Stimulated activated CD4-positive, alpha-beta T cell treated with anti-CD3 and anti-CD28 coated beads, Interleukin-1b, Interleukin-23, amount 100 ng/mL, for 1 hour (primary cell): Measurements from ENCODE around the gene KLF8.
"Not testable (repeated sequence)": the region's sequence is repeated elsewhere in the genome, so short reads cannot be mapped to it uniquely, and the experiment has no call there.

ENCODE experiments used
- DNase-seq, 2 donors: peaks; one replicate each; pipeline ENCODE4 v3.0.0-alpha.2; 2020; ENCODE audit warnings: low read depth in 2 of 2

The KLF8 gene

DNA sequence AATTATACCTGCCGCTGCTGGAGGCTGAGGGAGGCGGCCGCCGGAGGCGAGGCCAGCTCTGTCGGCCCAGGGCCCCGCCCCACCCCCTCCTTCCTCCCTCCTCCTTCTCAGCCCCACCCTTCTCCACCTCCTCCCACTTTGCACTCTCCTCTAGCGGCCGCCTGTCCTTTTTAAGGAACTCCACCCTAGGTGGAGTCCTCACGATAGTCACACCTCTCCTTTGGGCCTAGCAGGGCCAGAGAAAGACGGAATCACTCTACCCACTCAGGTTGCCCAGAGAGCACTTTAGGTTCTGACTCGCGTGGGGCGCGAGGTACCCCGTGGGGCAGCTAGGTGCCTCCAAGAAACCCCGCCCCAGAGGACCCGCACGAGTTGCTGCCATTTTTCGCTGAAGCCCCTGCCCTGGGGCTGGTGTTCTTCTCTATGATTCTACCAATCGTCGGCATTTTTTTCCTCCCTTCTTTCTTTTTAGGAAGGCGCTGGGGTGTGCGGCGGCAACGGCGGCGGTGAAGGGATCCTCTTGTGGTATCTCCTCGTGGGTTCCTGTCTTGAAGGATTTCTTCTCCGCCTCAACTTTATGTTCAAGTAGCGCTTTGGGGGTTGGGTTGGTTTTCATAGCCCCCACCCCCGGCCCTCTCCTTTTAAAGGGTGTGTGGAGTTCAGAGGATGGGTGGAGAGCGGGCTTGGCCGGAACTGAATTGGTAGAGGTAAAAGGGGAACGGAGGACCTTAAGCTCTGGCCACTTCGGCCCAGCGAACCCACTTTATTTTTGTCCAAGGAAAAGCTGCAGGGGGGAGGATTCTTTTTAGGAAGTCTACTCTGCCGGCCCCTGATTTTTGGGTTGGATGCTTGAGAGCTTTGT lies at the start of gene KLF8:
Gene KLF8, plus strand, starts transcription at position 136 of the 862 bp plus-strand sequence. CDS start 979 bp downstream, outside the sequence.
- DNase-seq: no peak

- DNase-seq: not testable (repeated sequence)
Observed at GRCh38 chrX:56206945-56207344, 25.2 kb upstream of the KLF8 start.

- DNase-seq: no peak
Observed at GRCh38 chrX:56211701-56212100, 20.5 kb upstream of the KLF8 start.

DNA sequence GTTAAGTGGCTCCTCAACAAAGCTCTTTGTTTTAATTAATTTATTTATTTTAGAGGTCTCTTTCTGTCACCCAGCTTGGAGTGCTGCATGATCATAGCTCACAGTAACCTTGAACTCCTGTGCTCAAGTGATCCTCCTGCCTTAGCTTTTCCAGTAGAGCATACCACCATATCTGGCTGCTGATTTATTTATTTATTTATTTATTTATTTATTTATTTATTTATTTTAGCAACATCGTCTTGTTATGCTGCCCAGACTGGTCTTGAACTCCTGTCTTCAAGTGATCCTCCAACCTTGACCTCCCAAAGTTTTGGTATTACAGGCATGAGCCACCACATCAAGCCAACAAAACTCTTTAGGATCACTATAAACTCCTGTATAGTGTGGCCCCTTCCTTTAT lies 15.8 kb upstream of the KLF8 start:
- no peak for DNase-seq

DNA sequence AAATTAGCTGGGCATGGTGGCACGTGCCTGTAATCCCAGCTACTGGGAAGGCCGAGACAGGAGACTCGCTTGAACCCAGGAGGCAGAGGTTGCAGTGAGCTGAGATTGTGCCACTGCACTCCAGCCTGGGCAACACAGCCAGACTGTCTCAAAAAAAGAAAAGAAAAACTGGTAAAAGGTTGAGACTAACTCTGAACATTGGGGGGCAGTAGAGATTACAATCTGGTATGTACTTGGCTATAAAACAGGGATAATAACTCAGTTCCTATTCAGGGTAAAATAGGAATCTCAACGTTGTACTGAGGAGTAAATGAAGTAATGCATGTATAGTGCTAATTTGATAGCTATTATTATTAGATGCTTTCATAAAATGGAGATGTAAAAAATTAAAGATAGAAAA lies 12.5 kb upstream of the KLF8 start:
- DNase-seq: no peak

- DNase-seq: no peak
Observed at GRCh38 chrX:56221101-56221500, 11.1 kb upstream of the KLF8 start.

DNA sequence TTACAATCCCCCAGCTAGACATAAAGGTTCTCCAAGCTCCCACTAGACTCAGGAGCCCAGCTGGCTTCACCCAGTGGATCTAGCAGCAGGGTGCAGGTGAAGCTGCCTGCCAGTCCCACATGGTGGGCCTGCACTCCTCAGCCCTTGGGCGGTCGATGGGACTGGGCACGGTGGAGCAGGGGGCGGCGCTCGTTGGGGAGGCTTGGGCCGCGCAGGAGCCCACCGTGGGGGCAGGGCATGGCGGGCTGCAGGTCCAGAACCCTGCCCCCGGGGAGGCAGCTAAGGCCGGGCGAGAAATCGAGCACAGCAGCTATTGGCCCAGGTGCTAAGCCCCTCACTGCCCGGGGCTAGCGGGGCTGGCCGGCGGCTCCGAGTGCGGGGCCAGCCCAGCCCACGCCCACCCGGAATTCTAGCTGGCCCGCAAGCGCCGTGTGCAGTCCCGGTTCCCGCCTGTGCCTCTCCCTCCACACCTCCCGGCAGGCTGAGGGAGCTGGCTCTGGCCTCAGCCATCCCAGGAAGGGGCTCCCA lies 9.6 kb upstream of the KLF8 start:
- no peak for DNase-seq

DNA sequence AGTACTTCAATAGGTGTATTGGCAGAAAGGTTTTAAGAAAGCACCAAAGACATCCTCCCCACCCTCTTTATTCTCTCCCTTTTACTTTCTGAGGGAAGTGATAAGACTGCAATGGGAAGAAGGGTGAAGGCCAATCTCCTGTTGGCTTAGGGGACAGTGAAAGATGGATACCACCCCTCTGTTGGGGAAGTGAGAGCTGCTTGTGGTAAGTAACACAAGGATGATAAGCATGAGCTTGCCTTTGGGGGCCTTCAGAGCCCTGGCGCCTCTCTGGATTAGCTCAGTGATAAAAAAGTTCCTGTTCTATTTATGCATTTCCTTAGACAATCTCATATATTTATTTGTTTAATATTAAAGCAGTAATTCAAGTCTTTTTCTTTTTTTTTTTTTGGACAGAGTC lies 5.2 kb upstream of the KLF8 start:
- DNase-seq: no peak

DNA sequence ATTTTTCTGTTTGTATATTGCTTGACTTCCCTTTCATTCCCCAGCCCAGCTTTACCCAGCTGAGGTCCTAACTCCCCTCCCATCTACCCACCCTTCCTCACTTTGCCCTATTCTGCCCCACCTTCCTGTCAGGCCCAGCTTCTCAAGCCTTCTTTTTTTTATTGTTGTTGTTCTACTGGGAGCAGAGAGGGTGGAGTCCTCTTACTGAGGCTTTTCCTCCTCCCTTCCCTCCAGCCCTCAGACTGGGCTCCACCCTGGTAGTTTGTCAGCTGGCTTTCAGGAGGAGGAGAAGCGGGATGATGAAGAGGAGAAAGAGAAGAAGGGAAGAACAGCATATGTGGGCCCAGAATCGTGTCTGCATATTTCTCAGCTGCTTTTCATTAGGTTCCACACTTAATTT lies 3.2 kb upstream of the KLF8 start:
- DNase-seq: no peak

GRCh38 chrX:56231537-56232090 lies 542 bp upstream of the KLF8 start:
- DNase-seq: no peak

DNA sequence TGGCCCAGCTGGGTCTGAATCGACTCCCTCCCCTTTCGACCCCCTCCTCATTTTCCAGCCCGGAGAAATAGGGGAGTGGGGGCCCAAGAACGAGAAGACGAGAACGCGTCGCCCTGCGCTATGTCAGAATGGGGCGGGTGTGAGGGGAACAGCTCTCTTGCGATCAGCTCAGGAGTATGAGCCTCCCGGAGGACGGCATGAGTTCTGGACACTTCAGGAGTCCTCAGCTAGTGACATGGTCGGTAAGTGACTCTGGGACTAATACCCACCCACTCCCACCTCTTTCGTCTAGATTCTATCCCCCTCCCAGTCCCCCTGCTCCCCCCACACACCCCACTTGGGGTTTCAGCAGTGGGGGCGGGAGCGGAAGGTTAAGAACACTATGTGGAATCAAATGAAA lies 944 bp downstream of the KLF8 start:
- no peak for DNase-seq

DNA sequence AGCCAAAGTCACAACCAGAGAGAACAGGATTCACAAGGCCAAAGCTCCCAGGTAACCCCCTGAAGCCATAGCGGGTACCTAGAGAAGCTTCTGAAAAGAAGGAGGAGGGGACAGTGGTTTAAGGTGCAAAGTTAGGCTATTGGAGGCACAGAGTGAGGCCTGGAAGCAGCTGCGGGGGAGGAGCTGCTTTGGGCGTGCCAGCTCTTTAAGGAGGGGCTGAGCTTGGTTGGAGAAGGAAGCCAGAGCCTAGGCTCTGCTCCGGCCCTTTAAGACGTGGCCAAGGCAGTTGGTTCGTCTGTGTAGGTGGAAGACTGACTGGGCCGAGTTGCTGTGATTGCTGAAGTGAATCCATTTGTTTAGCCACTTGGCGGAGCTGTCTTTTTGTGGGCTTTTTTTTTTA lies 1.5 kb downstream of the KLF8 start:
- DNase-seq: no peak

DNA sequence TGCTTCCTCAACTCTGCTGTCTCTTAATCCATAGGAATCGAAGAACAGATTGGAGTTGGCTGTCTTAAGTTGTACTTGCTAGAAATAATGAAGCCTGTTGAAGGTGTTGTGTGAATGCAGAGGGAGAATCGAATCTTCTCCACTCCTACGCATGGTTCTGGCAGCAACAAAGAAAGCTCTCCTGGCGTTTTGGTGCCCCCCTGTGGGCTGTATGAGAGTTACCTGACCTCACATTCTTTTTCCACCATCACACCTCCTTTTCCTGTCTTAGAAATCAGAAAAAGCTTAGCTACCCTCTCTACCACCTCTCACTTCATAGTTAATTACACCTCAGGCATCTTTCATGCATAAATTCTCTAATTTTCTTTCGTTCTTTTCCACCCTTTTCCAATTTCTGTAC lies 16.3 kb downstream of the KLF8 start:
- peak; percentile 11 to 14 for DNase-seq

DNA sequence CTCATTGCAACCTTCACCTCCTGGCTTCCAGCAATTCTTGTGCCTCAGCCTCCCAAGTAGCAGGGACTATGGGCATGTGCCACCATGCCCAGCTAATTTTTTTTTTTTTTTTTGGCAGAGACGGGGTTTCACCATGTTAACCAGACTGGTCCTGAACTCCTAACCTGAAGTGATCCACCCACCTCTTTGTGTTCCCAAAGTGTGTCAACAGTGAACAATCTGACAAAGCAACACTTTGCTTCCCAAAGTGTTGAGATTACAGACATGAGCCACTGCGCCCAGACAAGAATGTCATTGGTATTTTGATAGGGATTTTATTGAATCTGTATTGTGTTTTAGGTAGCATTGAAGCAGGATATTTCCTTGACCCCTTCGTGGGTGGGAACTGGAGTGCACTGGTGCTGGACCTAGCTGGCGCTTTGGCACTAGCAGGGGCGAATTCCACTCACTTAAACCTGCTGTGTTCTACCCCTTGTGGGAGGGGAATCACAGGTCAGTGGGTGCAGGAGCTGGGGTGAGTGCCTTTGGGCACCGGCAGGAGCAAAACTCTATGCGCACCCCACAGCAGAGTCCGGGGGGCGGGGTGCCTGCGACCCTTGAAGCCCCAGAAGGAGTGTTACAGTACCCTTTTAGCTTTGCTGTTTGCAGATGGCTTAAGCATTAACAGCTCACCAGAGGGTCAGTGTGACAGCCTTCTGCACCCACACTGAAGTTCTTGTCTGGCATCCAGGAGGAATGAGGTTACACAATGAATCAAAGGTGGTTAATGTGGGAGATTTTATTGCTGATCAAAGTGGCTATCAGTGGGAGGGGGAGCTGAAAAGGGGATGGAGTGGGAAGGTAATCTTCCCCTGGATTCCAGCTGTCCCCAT lies 21.9 kb downstream of the KLF8 start:
- no peak for DNase-seq

DNA sequence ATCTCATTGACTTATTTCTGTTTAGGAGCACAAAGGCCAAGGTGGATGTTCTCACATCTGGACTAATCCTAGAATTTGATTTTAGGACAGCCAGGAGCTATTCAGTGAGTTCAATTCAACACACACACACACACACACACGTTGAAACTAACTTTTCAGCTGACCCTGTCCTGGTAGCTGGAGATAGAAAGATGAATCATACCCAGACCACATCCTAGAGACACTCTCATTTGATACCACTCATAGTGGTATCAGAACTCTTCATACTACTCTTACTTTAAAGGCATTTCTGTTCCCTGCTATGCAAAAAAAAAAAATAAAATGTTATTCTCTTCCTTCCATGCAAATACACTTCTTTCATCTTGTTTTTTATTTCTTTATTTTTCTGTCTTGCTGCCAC lies 36.7 kb downstream of the KLF8 start:
- no peak for DNase-seq

DNA sequence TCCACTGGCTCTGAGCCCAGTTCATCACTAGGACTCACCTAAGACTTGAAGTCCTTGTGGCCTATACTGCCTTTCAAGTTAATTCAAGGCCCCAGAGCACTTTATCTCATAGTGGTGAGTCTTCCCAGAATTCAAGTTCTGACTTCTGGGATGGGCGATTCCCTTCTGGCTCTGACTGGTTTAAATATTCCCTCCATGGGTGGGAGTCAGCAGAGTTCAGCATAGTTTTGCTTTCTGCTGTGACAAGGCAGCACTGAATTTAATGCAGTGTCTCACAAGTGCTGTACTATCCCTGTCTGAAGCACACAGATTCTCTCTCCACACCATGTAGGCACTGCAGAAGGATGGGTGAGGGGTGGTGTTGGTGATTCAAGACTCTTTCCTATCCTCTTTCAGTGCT lies 46.5 kb downstream of the KLF8 start:
- DNase-seq: no peak

DNA sequence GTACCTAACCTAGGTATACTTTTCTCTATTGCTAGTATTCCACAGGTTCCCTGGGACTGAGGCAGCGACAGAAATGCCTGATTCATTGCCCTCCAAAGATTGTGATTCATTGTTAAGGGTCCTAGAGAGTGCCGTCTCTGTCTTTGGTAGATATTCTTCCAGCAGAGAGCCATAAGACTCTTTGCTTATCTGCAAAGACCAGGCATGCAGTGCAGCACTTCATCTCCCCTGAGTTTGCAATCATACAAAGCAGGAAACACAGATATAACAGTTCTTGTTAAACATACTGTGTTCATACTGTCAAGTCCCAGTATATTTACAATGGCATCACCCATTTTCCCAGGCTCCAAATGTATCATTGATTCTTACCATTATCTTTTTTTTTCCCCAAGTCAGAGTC lies 47.7 kb downstream of the KLF8 start:
- no peak for DNase-seq

- DNase-seq: no peak
Observed at GRCh38 chrX:56281789-56282188, 49.6 kb downstream of the KLF8 start.

DNA sequence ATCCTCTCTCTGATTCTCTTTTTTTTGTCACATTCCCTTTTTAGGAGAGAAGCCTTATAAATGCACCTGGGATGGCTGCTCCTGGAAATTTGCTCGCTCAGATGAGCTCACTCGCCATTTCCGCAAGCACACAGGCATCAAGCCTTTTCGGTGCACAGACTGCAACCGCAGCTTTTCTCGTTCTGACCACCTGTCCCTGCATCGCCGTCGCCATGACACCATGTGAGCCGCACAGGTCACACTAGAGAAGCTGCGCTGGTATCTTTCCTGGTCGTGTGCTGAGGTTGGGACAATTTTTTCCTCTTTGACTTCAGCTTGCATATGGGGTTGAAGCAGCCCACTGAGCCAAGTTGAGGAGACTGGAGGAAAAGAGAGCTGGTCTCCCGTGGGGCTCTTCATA lies 52.1 kb downstream of the KLF8 start:
- no peak for DNase-seq

GRCh38 chrX:56288608-56289007 lies 56.5 kb downstream of the KLF8 start:
- DNase-seq: no peak

- no peak for DNase-seq
Observed at GRCh38 chrX:56289449-56289848, 57.3 kb downstream of the KLF8 start.

- DNase-seq: no peak
Observed at GRCh38 chrX:56308726-56309125, 76.6 kb downstream of the KLF8 start.
